MM.1S (cell line): ENCODE measurements around the gene APC2.

ENCODE experiments used
- EZH2 ChIP-seq: fragments of 300-600 bp; sonication (generic); optimal IDR thresholded peaks from 2 replicates; pipeline ENCODE3; 2017; ENCODE audit warnings: low read depth, mild to moderate bottlenecking, antibody characterized with exemption, low read length, mixed read lengths
- TF ChIP-seq, protein P1 (sequence below): fragments of 300-600 bp; sonication (generic); IDR thresholded peaks from 2 replicates; pipeline ENCODE4 v1.5.1; 2016; ENCODE audit warnings: antibody characterized with exemption, low read length, mixed read lengths

DNA sequence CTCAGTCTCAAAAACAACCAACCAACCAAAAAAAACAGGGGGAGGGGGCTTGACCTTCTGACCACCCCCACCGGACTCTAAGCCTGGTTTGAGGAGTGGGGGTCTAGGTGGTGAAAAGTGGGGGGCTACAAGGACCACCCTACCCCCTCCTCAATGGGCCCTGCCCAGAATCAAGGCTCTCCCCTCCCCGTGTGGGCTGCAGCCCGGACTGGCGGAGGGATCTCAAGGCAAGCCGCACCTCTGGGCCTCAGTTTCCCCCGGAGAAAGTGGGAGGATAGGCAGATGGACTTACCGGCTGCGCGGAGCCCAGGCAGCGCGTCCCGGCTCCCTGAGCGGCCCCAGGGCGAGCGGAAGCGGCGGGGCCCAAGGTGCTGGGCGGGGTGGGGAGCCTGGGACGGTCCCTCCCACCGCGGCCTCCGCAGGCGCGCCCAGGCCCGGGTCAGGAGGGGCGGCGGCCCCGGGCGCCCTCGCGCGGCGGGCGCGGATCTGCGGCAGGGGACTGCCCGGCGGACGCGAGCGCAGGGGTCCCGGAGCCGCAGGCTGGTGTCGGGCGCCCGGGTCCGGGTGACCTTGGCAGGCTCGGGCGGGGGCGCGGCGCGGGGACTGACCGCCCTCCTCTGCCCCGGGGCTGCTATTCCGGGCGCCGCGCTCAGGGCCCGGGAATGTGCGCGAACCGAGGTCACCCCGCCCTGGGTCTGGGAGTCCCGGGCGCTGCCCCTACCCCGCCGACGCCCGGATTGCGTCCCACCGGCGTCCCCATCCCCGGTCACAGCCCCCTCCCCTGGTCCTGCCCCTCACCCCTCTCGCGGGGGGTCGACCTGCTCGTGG, 63.0 kb downstream of the APC2 start, which contains the start of gene ADAMTSL5:
- TF ChIP-seq, protein P1, sequence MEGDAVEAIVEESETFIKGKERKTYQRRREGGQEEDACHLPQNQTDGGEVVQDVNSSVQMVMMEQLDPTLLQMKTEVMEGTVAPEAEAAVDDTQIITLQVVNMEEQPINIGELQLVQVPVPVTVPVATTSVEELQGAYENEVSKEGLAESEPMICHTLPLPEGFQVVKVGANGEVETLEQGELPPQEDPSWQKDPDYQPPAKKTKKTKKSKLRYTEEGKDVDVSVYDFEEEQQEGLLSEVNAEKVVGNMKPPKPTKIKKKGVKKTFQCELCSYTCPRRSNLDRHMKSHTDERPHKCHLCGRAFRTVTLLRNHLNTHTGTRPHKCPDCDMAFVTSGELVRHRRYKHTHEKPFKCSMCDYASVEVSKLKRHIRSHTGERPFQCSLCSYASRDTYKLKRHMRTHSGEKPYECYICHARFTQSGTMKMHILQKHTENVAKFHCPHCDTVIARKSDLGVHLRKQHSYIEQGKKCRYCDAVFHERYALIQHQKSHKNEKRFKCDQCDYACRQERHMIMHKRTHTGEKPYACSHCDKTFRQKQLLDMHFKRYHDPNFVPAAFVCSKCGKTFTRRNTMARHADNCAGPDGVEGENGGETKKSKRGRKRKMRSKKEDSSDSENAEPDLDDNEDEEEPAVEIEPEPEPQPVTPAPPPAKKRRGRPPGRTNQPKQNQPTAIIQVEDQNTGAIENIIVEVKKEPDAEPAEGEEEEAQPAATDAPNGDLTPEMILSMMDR: no peak
- no peak for TF ChIP-seq EZH2
